Stimulated activated naive B cell treated with anti-CD40 and anti-IgM and Interleukin-4, amounts not matched to agents 10 μg/mL and 1 μg/mL and 100 μg/mL, for 72 hours (primary cell): ENCODE measurements around the gene CDH13.

Source experiments
- ATAC-seq, 2 donors: fragments of 150-1000 bp; cut with Tn5 transposase; replicated peaks; 2 replicates each; pipeline ENCODE4 v1.10.0; 2021; ENCODE audit warnings: moderate library complexity in 1 of 2
- DNase-seq: peaks from one replicate; pipeline ENCODE4 v3.0.0; 2021
- H3K27ac Mint-ChIP-seq: one replicate; pipeline ENCODE4 v1.8.0; 2022; ENCODE audit warnings: mild to moderate bottlenecking, mixed read lengths
- H3K27me3 Mint-ChIP-seq, 2 donors: one replicate each; pipeline ENCODE4 v1.8.0; 2022; ENCODE audit warnings: mixed read lengths in 2 of 2
- H3K36me3 Mint-ChIP-seq, 2 donors: one replicate each; pipeline ENCODE4 v1.8.0; 2022; ENCODE audit warnings: mixed read lengths in 2 of 2, mild to moderate bottlenecking in 1 of 2
- H3K4me1 Mint-ChIP-seq, 2 donors: one replicate each; pipeline ENCODE4 v1.8.0; 2022; ENCODE audit warnings: mixed read lengths in 2 of 2, mild to moderate bottlenecking in 1 of 2
- H3K4me3 Mint-ChIP-seq, 2 donors: one replicate each; pipeline ENCODE4 v1.8.0; 2022; ENCODE audit warnings: mild to moderate bottlenecking in 2 of 2, mixed read lengths in 2 of 2, moderate library complexity in 1 of 2
- H3K9me3 Mint-ChIP-seq, 2 donors: one replicate each; pipeline ENCODE4 v1.8.0; 2022; ENCODE audit warnings: mixed read lengths in 2 of 2, mild to moderate bottlenecking in 1 of 2

CDH13 gene

GRCh38 chr16:82867485-82867884, 240.7 kb downstream of the CDH13 start:
- ATAC-seq, result no peak
- Mint-ChIP-seq H3K4me3 (no peak overlapping the region), H3K27ac (no peak overlapping the region), H3K9me3 (peaks cover 10 to 11% of the 10 kb centered on the region in 2 donors), H3K27me3 (peaks cover 0 to 4% of the 10 kb centered on the region in 2 donors), H3K4me1 (no peaks in the 10 kb centered on the region), H3K36me3 (no peaks in the 10 kb centered on the region)
- DNase-seq, result no peak

GRCh38 chr16:82874271-82874670, 247.5 kb downstream of the CDH13 start:
- ATAC-seq, result no peak
- no peak overlapping the region for H3K27ac Mint-ChIP-seq

DNA sequence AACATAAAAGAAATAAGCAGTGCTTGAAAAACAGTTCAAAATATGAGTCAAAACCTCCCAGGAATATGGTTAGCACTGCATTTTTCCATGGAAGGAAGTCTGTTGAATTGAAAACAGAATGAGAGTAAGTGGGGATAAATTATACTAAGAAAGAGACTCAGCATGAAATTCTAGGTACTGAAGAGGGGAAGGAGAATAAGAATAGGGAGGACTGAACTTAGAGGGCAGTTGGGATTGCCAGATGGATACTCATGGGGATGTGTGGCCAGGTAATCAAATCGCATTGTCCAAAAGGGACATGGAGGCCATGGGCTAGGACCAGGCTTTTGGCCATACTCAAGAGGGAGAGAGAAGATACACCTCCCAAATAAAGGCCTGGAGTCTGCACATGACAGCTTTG, 247.9 kb downstream of the CDH13 start:
- no peak for DNase-seq
- ATAC-seq, result no peak
- Mint-ChIP-seq H3K27me3 (peaks cover 0 to 2% of the 10 kb centered on the region in 2 donors), H3K9me3 (peaks cover 4 to 9% of the 10 kb centered on the region in 2 donors), H3K36me3 (no peaks in the 10 kb centered on the region), H3K4me1 (no peaks in the 10 kb centered on the region), H3K4me3 (no peak overlapping the region), H3K27ac (no peak overlapping the region)

More at GRCh38 chr16:82874271-82874670, 247.5 kb downstream of the CDH13 start:
- DNase-seq, result no peak
- H3K4me3 Mint-ChIP-seq, result no peak overlapping the region
- H3K27me3 Mint-ChIP-seq, result peaks cover 0 to 4% of the 10 kb centered on the region in 2 donors
- H3K36me3 Mint-ChIP-seq, result no peaks in the 10 kb centered on the region
- H3K9me3 Mint-ChIP-seq, result peaks cover 4 to 10% of the 10 kb centered on the region in 2 donors
- no peaks in the 10 kb centered on the region for H3K4me1 Mint-ChIP-seq

GRCh38 chr16:82876951-82877350, 250.2 kb downstream of the CDH13 start:
- DNase-seq, result no peak
- Mint-ChIP-seq H3K4me3 (no peak overlapping the region), H3K9me3 (peaks cover 0 to 2% of the 10 kb centered on the region in 2 donors), H3K4me1 (no peaks in the 10 kb centered on the region), H3K27me3 (peaks cover 0 to 3% of the 10 kb centered on the region in 2 donors), H3K36me3 (no peaks in the 10 kb centered on the region), H3K27ac (no peak overlapping the region)
- no peak for ATAC-seq

GRCh38 chr16:82878466-82878865, 251.7 kb downstream of the CDH13 start:
- no peak overlapping the region for H3K4me3 Mint-ChIP-seq
- no peaks in the 10 kb centered on the region for H3K36me3 Mint-ChIP-seq
- peaks cover 0 to 2% of the 10 kb centered on the region in 2 donors for H3K9me3 Mint-ChIP-seq
- peaks cover 0 to 7% of the 10 kb centered on the region in 2 donors for H3K4me1 Mint-ChIP-seq
- no peak overlapping the region for H3K27ac Mint-ChIP-seq
- peaks cover 0 to 3% of the 10 kb centered on the region in 2 donors for H3K27me3 Mint-ChIP-seq
- DNase-seq (no peak), ATAC-seq (no peak)

GRCh38 chr16:82880346-82880745, 253.6 kb downstream of the CDH13 start:
- Mint-ChIP-seq H3K27me3 (peaks cover 0 to 6% of the 10 kb centered on the region in 2 donors), H3K27ac (no peak overlapping the region), H3K36me3 (no peaks in the 10 kb centered on the region), H3K4me3 (no peak overlapping the region), H3K4me1 (peaks cover 0 to 7% of the 10 kb centered on the region in 2 donors), H3K9me3 (peaks cover 0 to 2% of the 10 kb centered on the region in 2 donors)
- DNase-seq (no peak), ATAC-seq (no peak)

GRCh38 chr16:82881516-82881915, 254.7 kb downstream of the CDH13 start:
- Mint-ChIP-seq H3K4me3 (no peak overlapping the region), H3K36me3 (no peaks in the 10 kb centered on the region), H3K9me3 (peaks cover 0 to 2% of the 10 kb centered on the region in 2 donors), H3K27me3 (peaks cover 0 to 6% of the 10 kb centered on the region in 2 donors), H3K4me1 (peaks cover 0 to 7% of the 10 kb centered on the region in 2 donors), H3K27ac (no peak overlapping the region)
- ATAC-seq (no peak), DNase-seq (no peak)

DNA sequence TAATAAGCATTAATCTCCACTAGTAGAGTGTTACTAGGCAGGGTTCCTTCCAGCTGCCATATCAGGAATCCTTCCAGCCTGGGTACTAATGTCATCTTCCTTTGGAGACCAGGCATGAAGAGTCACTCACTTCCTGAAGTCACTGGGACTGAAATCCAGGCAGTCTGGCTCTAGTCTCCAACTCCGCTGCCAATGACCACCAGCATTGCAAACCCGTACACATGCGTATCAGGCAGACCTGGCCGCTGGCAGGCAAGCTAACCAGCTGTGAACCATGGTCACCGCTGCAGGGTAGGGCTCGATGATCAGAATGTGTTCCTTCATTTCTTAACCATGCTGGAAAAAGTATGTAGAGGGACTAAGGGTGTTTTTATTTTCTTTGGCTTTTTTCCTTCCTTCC, 255.5 kb downstream of the CDH13 start:
- peaks cover 0 to 2% of the 10 kb centered on the region in 2 donors for H3K9me3 Mint-ChIP-seq
- ATAC-seq, result no peak
- H3K4me1 Mint-ChIP-seq, result peaks cover 0 to 7% of the 10 kb centered on the region in 2 donors
- H3K36me3 Mint-ChIP-seq, result no peaks in the 10 kb centered on the region
- H3K27ac Mint-ChIP-seq, result no peak overlapping the region
- DNase-seq, result no peak
- H3K27me3 Mint-ChIP-seq, result peaks cover 0 to 6% of the 10 kb centered on the region in 2 donors
- H3K4me3 Mint-ChIP-seq, result no peak overlapping the region

DNA sequence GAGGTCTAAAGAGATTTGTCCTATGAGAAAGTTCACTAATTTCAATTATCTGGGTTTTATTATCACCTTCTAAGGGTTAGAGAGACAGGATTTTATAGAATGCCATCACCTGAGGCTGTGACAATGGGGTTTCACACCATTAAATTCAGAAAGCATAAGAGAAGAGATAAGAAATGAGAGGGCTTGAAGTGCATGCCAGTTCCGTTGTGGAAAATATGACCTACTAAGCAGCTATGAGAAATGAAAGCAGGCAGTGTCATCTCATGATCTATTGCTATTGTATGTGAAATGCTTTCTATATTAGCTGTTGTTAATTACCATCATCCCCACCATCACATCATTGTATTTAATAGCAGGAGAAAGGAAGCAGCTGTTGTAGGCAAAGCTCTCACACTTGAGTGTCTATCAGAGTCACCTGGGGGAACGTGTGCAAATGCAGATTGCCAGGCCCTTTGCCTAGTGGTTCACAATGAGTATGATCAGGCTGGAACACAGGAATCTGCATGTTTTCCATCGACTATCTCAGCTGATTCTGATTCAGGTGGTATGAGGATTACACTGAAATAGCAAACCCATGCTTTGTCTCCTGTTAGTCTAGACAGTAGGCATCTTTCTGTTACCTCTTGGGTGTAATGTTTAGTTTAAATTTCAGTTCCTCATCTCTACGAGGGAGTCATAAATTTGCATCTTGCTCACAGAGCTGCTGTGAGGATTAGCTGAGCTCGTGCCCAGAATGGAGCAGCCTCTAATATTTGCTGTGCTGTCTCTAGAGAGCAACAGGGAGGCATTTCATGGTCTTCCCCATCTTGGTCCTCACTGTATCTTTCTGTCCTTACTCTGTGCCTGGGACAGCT, 256.4 kb downstream of the CDH13 start:
- no peak for DNase-seq
- H3K4me1 Mint-ChIP-seq, result peaks cover 0 to 7% of the 10 kb centered on the region in 2 donors
- ATAC-seq, result peak; percentile 90 to 92

GRCh38 chr16:82884320-82884898, 257.6 kb downstream of the CDH13 start:
- H3K36me3 Mint-ChIP-seq, result no peaks in the 10 kb centered on the region
- peaks cover 0 to 2% of the 10 kb centered on the region in 2 donors for H3K9me3 Mint-ChIP-seq
- no peak overlapping the region for H3K4me3 Mint-ChIP-seq
- no peak for DNase-seq
- H3K27ac Mint-ChIP-seq, result no peak overlapping the region
- no peak for ATAC-seq
- H3K4me1 Mint-ChIP-seq, result peaks cover 0 to 7% of the 10 kb centered on the region in 2 donors
- H3K27me3 Mint-ChIP-seq, result peaks cover 0 to 6% of the 10 kb centered on the region in 2 donors

More for the DNA sequence above, 256.4 kb downstream of the CDH13 start:
- no peak overlapping the region for H3K4me3 Mint-ChIP-seq
- no peaks in the 10 kb centered on the region for H3K36me3 Mint-ChIP-seq
- peaks cover 0 to 2% of the 10 kb centered on the region in 2 donors for H3K9me3 Mint-ChIP-seq
- H3K27me3 Mint-ChIP-seq, result peaks cover 0 to 6% of the 10 kb centered on the region in 2 donors
- no peak overlapping the region for H3K27ac Mint-ChIP-seq

DNA sequence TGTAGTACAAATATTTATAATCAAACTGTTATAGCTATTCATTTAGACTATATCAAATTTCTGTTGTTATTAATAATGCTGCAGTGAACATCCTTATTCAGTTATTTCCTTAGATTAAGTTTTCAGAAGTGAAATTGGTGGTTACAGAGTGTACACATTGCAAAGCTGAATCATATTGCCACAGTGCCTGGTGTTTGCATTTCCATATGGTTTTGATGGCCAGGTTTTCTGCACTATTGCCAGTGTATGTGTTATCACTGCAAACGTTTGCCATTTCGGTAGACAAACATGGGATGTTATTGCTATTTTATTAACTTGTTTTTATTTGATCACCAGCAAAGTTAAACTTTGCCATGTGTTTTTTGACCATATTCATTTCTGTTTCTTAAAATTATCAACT, 259.4 kb downstream of the CDH13 start:
- Mint-ChIP-seq H3K27me3 (peaks cover 0 to 3% of the 10 kb centered on the region in 2 donors), H3K27ac (no peak overlapping the region), H3K9me3 (peaks cover 0 to 2% of the 10 kb centered on the region in 2 donors), H3K4me3 (no peak overlapping the region), H3K36me3 (no peaks in the 10 kb centered on the region), H3K4me1 (peaks cover 0 to 7% of the 10 kb centered on the region in 2 donors)
- no peak for DNase-seq
- no peak for ATAC-seq

DNA sequence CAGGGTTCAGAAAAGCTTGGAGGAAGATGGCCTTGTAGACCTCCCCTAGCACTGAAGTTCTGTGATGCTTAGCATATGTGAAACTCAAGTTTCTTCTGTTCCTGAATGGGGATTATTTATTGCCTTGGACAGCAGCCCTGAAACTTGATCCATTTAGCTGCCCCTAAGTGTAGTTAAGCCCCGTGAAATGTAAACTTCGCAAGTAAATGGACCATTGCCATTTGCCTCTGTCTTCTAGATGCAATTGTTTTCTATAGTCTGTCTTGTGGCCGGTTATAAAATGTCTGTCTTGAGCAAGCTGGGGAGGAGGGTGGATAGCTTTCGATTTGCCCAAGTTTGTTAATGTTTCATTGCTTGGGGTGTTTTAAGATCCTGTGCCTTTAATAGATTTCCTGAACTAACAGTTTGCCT, 261.8 kb downstream of the CDH13 start:
- Mint-ChIP-seq H3K4me3 (no peak overlapping the region), H3K27me3 (peaks cover 0 to 3% of the 10 kb centered on the region in 2 donors), H3K4me1 (no peaks in the 10 kb centered on the region), H3K36me3 (no peaks in the 10 kb centered on the region), H3K9me3 (peaks cover 0 to 2% of the 10 kb centered on the region in 2 donors), H3K27ac (no peak overlapping the region)
- ATAC-seq (no peak), DNase-seq (no peak)

GRCh38 chr16:82891424-82891823, 264.7 kb downstream of the CDH13 start:
- Mint-ChIP-seq H3K27ac (no peak overlapping the region), H3K4me1 (no peaks in the 10 kb centered on the region), H3K27me3 (no peaks in the 10 kb centered on the region), H3K36me3 (no peaks in the 10 kb centered on the region), H3K9me3 (no peaks in the 10 kb centered on the region), H3K4me3 (no peak overlapping the region)
- DNase-seq, result no peak
- ATAC-seq, result no peak

DNA sequence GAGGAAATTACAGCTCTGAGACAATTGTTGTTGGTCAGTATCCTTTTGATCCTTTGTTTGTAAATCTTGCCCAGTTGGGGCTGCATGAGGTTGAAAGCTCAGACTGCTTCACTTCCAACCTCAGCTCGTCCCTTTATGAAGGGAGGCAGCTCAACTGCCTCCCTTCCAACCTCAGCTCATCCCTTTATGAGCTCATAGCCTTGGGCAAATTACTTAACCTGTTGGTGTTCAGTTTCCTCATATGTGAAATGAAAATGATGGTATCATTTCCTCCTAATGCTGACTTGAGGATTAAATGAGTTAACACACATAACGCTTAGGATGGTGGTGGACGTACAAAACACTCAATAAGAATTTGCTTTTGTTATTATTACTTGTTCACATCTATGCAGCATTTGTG, 265.1 kb downstream of the CDH13 start:
- no peak overlapping the region for H3K27ac Mint-ChIP-seq

GRCh38 chr16:82892324-82892723, 265.6 kb downstream of the CDH13 start:
- Mint-ChIP-seq H3K36me3 (no peaks in the 10 kb centered on the region), H3K27me3 (no peaks in the 10 kb centered on the region), H3K4me1 (no peaks in the 10 kb centered on the region), H3K4me3 (no peak overlapping the region), H3K9me3 (no peaks in the 10 kb centered on the region), H3K27ac (no peak overlapping the region)
- DNase-seq (no peak), ATAC-seq (no peak)

More for the DNA sequence above, 265.1 kb downstream of the CDH13 start:
- DNase-seq (no peak), ATAC-seq (no peak)
- Mint-ChIP-seq H3K4me3 (no peak overlapping the region), H3K4me1 (no peaks in the 10 kb centered on the region), H3K9me3 (no peaks in the 10 kb centered on the region), H3K27me3 (no peaks in the 10 kb centered on the region), H3K36me3 (no peaks in the 10 kb centered on the region)
